ENCODE results near the gene FOXRED1. TPM values are rescaled to one million over a fixed set of nuclear protein-coding genes. Genes with fewer than 3 reads are reported as not detected.

Gene FOXRED1
- 10 to 100 TPM; 39.0 to 43.7 TPM for total RNA-seq

DNA sequence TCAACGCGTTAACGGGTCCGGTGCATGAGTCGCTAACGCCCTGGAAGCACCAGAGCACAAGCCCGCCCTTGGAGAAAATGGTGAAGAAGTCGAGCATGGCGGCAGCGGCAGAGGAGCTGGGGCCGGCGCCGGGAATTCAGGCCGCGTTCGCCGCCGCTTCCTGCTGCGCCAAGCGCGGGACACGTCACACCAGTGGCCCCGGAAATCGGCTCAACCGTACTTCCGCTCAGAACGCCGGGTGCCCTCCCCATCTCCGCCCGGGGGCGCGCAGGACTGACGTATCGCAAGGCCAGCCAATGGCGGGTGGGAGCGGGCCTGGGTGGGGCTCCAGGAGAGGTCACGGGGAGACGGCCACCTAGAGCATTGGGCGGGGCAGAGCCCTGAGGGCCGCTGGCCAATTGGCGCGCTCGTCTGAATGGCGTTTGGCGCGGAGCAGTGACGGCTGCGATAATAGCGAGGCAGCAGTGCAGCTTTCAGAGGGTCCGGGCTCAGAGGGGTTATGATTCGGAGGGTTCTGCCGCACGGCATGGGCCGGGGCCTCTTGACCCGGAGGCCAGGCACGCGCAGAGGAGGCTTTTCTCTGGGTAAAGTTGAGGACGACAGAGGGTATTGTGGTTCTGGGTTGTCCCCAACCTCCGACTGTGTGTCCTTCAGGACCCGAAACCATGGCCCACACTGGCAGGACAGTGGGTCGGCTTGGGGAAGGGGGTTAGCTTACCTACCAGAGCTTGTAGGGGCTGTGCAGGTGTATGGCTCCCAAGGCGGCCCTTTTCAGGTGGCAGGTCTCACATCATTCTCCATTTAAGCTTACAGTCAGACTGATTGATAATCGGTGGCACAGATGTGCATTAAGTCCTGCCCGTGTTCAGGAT lies at the start of gene FOXRED1, which contains the start of gene SRPRA:
TSS of gene FOXRED1 (plus strand) at position 447 of the 872 bp plus-strand sequence. CDS start at position 500, 53 bp downstream.
TSS of gene SRPRA (minus strand) at position 188 of the 872 bp plus-strand sequence. CDS start at position 97, 91 bp downstream.
- Mint-ChIP-seq H3K4me3 (peak within 1 kb of the TSS; percentile 86), H3K27ac (peak within 1 kb of the TSS; percentile 95), H3K27me3 (no peaks in the 10 kb centered on the region), H3K4me1 (peaks cover 38% of the 10 kb centered on the region), H3K9me3 (ENCODE audit: low read depth) (no peaks in the 10 kb centered on the region), H3K36me3 (ENCODE audit: low read depth) (peaks cover 66% of the 10 kb centered on the region)
- intact Hi-C loops (cut with DNase I, micrococcal nuclease), result loop anchor here (1.0 to 10.0 kb wide), 14 partner anchors 13 to 1314 kb away; partner anchors contain the start of genes DCPS (in 2 of the 2), FAM118B (in 2 of the 2), PUS3 (in 2 of the 2) and RPUSD4 (in 2 of the 2)
- POLR2A ChIA-PET, result no interaction called here
- CTCF ChIA-PET, result interaction anchor here (0.6 to 3.2 kb wide), 3 partner anchors 12 to 36 kb away, joined by 3 to 11 read pairs (median 4); no protein-coding TSS in a partner anchor
- ATAC-seq (peak; percentile 100), DNase-seq (peak; percentile 100)

DNA sequence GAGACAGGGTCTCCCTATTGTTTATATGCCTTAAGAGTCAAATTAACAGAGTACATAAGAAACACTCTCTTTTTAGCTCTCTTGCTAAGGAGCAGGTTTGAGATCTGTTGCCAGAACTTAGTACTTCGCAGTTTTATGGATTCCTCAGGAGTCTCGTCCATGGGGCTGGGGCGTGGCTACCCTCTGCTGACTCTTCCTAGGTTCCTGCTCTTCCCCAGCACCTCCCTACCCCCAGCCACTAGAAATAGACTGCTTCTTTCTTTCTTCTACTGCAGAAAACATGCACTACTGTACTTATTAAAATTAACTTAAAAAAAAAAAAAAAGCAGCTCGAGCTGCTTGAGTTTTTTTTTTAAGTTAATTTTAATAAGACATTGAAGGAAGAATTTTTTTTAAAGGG lies 49.4 kb upstream of the FOXRED1 start:
- Mint-ChIP-seq H3K36me3 (ENCODE audit: low read depth) (peaks cover 1% of the 10 kb centered on the region), H3K27ac (no peak overlapping the region), H3K4me1 (peaks cover 23% of the 10 kb centered on the region), H3K9me3 (ENCODE audit: low read depth) (no peaks in the 10 kb centered on the region), H3K27me3 (no peaks in the 10 kb centered on the region), H3K4me3 (no peak overlapping the region)
- ATAC-seq (no peak), DNase-seq (no peak)
- POLR2A ChIA-PET, result no interaction called here
- CTCF ChIA-PET, result interaction anchor here (0.6 to 0.8 kb wide), 3 partner anchors 10 to 271 kb away, joined by 3 to 4 read pairs (median 3); no protein-coding TSS in a partner anchor
- intact Hi-C loops (cut with DNase I, micrococcal nuclease), result loop anchor here in 1 of 2 experiments (10.0 kb wide), 1 partner anchor 1595 kb away; the partner anchor contains the start of gene TBRG1

DNA sequence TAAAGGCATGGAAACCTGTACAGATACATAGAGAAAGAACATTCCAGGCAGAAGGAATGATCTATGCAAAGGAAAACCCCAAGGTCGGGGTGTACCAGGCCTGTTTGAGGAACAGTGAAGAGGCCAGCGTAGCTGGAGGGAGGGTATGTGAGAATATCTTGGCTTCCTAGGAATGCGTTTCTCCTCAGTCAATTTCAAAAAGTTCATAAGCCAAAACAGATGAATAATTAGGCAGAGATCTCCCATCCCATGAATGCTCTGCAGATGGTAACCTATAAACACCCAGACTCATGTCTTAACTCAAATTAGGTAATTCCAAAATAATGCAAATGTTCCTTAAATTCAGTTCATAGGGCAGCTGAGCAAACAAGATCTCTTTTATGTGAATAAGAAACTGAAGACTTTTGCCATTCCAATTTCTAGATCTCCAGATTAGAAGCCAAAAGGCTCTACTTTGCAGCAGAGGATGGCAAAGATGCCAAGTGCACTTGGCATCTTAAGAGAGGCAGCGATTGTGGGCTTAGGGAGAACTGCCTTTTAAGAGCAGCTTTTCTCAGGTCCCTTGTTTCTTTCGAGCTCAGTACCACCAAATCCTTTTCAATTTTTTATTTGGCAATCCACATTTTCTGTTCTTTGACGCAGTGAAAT lies 44.2 kb upstream of the FOXRED1 start:
- POLR2A ChIA-PET, result no interaction called here

DNA sequence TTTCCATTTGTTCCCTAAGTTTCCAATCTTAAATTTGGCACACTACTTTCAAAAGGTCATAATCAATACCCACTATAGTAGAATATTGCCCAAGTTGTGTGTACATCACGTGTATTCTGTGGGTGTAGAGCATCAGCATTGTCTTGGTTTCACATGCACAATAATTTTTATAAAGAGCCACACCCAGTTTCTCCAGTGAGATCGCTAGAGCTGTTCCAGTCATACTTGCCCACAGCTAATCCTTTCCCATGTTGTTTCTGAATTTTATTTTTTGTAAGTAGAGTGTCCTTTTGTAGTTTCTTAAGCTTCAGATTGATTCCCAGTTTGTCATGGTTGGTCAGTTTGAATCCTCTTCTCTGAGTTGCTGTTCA lies 43.7 kb upstream of the FOXRED1 start:
- Mint-ChIP-seq H3K9me3 (ENCODE audit: low read depth) (no peaks in the 10 kb centered on the region), H3K4me3 (no peak overlapping the region), H3K27ac (no peak overlapping the region), H3K27me3 (no peaks in the 10 kb centered on the region), H3K4me1 (peaks cover 2% of the 10 kb centered on the region), H3K36me3 (ENCODE audit: low read depth) (peaks cover 3% of the 10 kb centered on the region)
- ATAC-seq (no peak), DNase-seq (no peak)
- ChIA-PET POLR2A (no interaction called here), CTCF (interaction anchor here (1.4 kb wide), 1 partner anchor 26 kb away, joined by 5 read pairs; no protein-coding TSS in a partner anchor)
- intact Hi-C loops (cut with DNase I, micrococcal nuclease), result no loop called here

More for the DNA sequence above, 44.2 kb upstream of the FOXRED1 start:
- Mint-ChIP-seq H3K4me1 (peaks cover 2% of the 10 kb centered on the region), H3K4me3 (no peak overlapping the region), H3K9me3 (ENCODE audit: low read depth) (no peaks in the 10 kb centered on the region), H3K27ac (no peak overlapping the region), H3K27me3 (no peaks in the 10 kb centered on the region), H3K36me3 (ENCODE audit: low read depth) (peaks cover 3% of the 10 kb centered on the region)
- no peak for DNase-seq
- no peak for ATAC-seq
- intact Hi-C loops (cut with DNase I, micrococcal nuclease), result no loop called here
- CTCF ChIA-PET, result interaction anchor here (0.7 to 1.4 kb wide), 2 partner anchors 26 to 1099 kb away, joined by 3 to 5 read pairs; no protein-coding TSS in a partner anchor

DNA sequence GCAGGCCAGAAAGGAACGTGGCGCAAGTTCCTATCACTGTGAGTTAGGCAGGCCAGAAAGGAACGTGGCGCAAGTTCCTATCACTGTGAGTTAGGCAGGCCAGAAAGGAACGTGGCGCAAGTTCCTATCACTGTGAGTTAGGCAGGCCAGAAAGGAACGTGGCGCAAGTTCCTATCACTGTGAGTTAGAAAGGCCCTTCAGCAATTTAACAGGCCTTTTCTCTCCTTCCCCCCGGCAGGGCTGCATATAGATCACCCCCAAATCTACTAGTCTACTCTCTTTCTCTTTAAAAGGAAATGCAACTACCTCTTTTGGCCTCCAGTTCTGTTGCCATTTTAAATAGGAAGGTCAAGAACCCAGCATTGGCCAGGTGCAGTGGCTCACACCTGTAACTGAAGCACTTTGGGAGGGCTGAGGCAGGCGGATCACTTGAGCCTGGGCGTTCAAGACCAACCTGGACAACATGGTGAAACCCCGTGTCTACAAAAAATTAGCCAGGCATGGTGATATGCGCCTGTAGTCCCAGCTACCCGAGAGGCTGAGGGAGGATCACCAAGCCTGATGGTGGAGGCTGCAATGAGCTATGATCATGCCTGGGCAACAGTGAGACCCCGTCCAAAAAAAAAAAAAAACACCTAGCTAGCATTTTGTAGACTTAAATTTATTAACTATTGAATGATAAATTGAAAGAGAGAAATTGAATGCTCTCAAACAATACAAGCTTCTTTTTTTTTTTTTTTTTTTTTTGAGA lies 42.4 kb upstream of the FOXRED1 start:
- Mint-ChIP-seq H3K36me3 (ENCODE audit: low read depth) (peaks cover 3% of the 10 kb centered on the region), H3K9me3 (ENCODE audit: low read depth) (no peaks in the 10 kb centered on the region), H3K4me1 (peaks cover 2% of the 10 kb centered on the region), H3K27me3 (no peaks in the 10 kb centered on the region), H3K4me3 (no peak overlapping the region), H3K27ac (no peak overlapping the region)
- DNase-seq (no peak), ATAC-seq (no peak)
- ChIA-PET CTCF (interaction anchor here (1.4 kb wide), 1 partner anchor 24 kb away, joined by 5 read pairs; no protein-coding TSS in a partner anchor), POLR2A (no interaction called here)
- intact Hi-C loops (cut with DNase I, micrococcal nuclease), result no loop called here

DNA sequence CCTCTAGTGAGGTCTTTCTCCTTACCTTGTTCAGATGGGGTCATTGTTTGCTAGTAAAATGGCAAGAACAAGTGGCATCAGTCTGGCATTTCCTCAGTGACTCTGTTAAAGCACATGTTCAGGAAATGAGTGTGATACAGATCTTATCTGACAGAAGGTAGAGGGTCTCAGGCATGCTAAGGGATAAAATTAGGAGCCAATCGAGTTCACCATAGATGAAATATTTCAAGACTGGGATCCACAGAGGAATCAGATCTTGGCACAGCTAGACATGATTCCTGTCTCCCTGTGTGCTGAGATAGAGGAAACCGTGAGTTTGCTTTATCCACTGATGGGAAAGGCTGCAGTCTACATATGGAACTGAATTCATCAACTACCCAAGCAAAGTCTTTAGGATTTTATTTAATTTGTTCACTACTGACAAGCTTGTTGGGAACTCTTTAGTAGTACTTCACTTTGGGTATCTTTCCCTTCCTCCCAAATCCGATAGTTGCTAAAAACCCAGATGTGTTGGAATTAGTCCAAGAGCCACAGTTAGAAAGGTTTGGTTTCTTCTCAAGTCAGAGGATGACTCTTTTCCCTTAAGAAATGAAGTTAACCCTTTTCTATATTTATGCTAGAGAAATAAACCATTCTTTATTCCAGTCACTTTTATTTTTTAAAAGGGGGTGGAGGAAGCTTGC lies 39.0 kb upstream of the FOXRED1 start:
- H3K27ac Mint-ChIP-seq, result no peak overlapping the region
- peaks cover 5% of the 10 kb centered on the region for H3K36me3 Mint-ChIP-seq (ENCODE audit: low read depth)
- intact Hi-C loops (cut with DNase I, micrococcal nuclease), result no loop called here
- no peaks in the 10 kb centered on the region for H3K27me3 Mint-ChIP-seq
- ChIA-PET POLR2A (no interaction called here), CTCF (interaction anchor here (0.6 to 0.7 kb wide), 2 partner anchors 50 to 290 kb away, joined by 3 to 4 read pairs; no protein-coding TSS in a partner anchor)
- ATAC-seq, result no peak
- H3K4me1 Mint-ChIP-seq, result peaks cover 2% of the 10 kb centered on the region
- no peak for DNase-seq
- H3K4me3 Mint-ChIP-seq, result no peak overlapping the region
- no peaks in the 10 kb centered on the region for H3K9me3 Mint-ChIP-seq (ENCODE audit: low read depth)

DNA sequence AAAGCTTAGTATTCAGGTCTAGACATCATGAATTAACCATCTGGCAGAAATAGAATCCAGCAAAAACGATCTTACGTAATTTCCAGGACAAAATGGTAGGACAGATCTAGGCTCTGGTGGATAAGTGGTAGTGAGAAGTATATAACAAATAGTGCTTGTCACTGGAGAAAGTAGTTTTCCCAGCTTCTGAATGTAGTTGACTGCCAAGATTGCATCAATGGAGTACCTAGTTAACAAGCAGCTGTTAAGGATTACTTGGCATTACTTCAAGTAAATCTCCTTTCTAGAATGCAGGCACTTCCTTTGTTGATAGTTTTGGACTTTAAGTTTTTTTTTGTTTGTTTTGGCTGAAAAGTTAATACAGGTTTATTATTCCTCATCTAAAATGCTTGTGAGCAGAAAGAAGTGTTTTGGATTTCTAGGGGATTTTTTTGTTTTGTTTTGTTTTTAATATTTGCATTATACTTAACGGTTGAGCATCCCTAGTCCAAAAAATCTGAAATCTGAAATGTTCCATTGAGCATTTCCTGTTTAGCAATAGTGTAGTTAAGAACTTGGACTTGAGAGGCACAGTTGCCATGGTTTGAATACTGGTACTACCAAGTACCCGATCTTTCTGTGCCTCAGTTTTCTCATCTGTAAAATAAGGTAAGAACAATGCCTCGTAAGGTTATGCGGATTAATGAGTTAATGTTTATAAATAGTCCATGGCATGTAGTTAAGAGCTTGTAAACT lies 37.1 kb upstream of the FOXRED1 start:
- Mint-ChIP-seq H3K27ac (no peak overlapping the region), H3K4me3 (no peak overlapping the region), H3K27me3 (no peaks in the 10 kb centered on the region), H3K36me3 (ENCODE audit: low read depth) (peaks cover 12% of the 10 kb centered on the region), H3K4me1 (no peaks in the 10 kb centered on the region), H3K9me3 (ENCODE audit: low read depth) (no peaks in the 10 kb centered on the region)
- ATAC-seq, result no peak
- ChIA-PET POLR2A (no interaction called here), CTCF (interaction anchor here (0.6 to 1.3 kb wide), 4 partner anchors 9 to 80 kb away, joined by 3 to 7 read pairs (median 3); no protein-coding TSS in a partner anchor)
- intact Hi-C loops (cut with DNase I, micrococcal nuclease), result no loop called here
- no peak for DNase-seq

DNA sequence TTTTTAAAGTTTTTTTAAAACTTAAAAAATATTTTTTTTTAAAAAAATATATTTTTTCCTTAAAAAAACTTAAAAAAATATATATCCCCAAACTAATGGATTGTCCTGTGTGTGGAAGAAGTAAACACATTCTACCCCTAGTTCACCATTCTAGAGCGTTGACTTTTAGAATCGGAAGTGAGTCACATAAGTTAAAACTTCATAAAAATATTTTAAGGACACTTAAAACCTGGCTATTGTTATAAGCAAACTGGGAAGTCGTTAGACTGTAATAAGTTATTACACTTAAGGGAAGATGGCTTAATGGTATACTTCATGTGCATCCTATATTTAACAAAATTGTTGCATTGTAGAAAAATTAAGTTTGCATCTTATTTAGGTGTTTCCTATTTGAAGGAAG lies 36.3 kb upstream of the FOXRED1 start:
- Mint-ChIP-seq H3K9me3 (ENCODE audit: low read depth) (no peaks in the 10 kb centered on the region), H3K4me1 (no peaks in the 10 kb centered on the region), H3K36me3 (ENCODE audit: low read depth) (peaks cover 10% of the 10 kb centered on the region), H3K27ac (no peak overlapping the region), H3K27me3 (no peaks in the 10 kb centered on the region), H3K4me3 (no peak overlapping the region)
- intact Hi-C loops (cut with DNase I, micrococcal nuclease), result no loop called here
- DNase-seq, result no peak
- ChIA-PET CTCF (interaction anchor here (0.7 kb wide), 1 partner anchor 8 kb away, joined by 3 read pairs; no protein-coding TSS in a partner anchor), POLR2A (no interaction called here)
- ATAC-seq, result no peak

DNA sequence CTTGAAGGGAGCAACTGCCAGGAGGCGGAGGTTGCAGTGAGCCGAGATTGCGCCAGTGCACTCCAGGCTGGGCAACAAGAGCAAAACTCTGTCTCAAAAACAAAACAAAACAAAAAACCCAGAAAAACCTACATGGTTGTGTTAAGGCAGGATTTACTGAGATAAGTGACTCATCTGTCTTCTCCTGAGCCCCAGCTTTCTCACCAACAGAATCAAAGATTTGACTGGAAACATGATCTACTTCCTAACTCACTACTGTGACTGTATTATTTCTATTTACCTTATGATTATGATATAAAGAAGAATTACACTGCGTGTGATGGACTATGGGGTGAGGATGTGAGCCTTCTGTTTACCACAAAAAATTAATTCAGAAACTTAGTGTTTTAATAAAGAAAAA lies 35.6 kb upstream of the FOXRED1 start:
- Mint-ChIP-seq H3K4me1 (no peaks in the 10 kb centered on the region), H3K36me3 (ENCODE audit: low read depth) (peaks cover 14% of the 10 kb centered on the region), H3K4me3 (no peak overlapping the region), H3K27me3 (no peaks in the 10 kb centered on the region), H3K9me3 (ENCODE audit: low read depth) (no peaks in the 10 kb centered on the region), H3K27ac (no peak overlapping the region)
- DNase-seq (no peak), ATAC-seq (peak; percentile 42)
- CTCF ChIA-PET, result interaction anchor here (0.7 kb wide), 1 partner anchor 36 kb away, joined by 4 read pairs; the partner anchor contains the start of genes FOXRED1 and SRPRA
- POLR2A ChIA-PET, result no interaction called here
- intact Hi-C loops (cut with DNase I, micrococcal nuclease), result no loop called here

DNA sequence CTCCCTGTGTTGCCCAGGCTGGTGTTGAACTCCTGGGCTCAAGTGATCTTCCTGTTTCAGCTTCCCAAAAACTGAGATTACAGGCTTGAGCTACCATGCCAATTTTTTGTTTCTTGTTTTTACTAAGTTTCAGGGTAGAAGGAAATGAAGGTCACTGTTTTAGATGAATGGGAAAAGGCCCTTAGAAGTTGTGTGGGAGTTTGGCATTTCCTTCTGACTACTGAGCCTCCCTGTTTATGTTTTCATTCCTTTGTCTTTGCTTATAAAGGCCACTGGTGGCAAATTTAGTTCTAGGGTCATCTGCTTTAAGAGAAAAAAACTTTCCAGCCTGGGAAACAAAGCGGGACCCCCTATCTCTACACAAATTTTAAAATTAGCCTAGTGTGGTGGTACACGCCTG lies 22.3 kb upstream of the FOXRED1 start:
- H3K4me3 Mint-ChIP-seq, result no peak overlapping the region
- DNase-seq, result no peak
- peaks cover 20% of the 10 kb centered on the region for H3K36me3 Mint-ChIP-seq (ENCODE audit: low read depth)
- ATAC-seq, result no peak
- H3K9me3 Mint-ChIP-seq (ENCODE audit: low read depth), result no peaks in the 10 kb centered on the region
- ChIA-PET POLR2A (no interaction called here), CTCF (interaction anchor here (0.9 kb wide), 1 partner anchor 63 kb away, joined by 3 read pairs; no protein-coding TSS in a partner anchor)
- intact Hi-C loops (cut with DNase I, micrococcal nuclease), result no loop called here
- H3K27me3 Mint-ChIP-seq, result no peaks in the 10 kb centered on the region
- H3K4me1 Mint-ChIP-seq, result no peaks in the 10 kb centered on the region
- no peak overlapping the region for H3K27ac Mint-ChIP-seq
